ENCODE results near the gene NPDC1. TPM values are rescaled to one million over a fixed set of nuclear protein-coding genes. Genes with fewer than 3 reads are reported as not detected.

NPDC1 gene
- total and polyA plus RNA-seq, 2 of the 8 experiments (the other 6 are each of a cell fraction or from before 2014, with no cell fraction given) = 26.2 to 44.1 TPM

- TF ChIP-seq PHF8 (conservative IDR thresholded peaks at IDR 0.05; ENCODE audit: low read depth, low read length) = no peak
Measured at GRCh38 chr9:137017071-137017470, 28.9 kb downstream of the NPDC1 start (continued).
